Activated T-helper 1 cell treated with Interleukin-2 at 50 U/mL for 16 hours (primary cell): ENCODE data around the gene AXL.

ENCODE experiments used
- DNase-seq: peaks from one replicate; pipeline ENCODE4 v3.0.0-alpha.2; 2020; ENCODE audit warnings: low read depth

Gene AXL

GRCh38 chr19:41235480-41235879, 16.5 kb downstream of the AXL start:
- no peak for DNase-seq

DNA sequence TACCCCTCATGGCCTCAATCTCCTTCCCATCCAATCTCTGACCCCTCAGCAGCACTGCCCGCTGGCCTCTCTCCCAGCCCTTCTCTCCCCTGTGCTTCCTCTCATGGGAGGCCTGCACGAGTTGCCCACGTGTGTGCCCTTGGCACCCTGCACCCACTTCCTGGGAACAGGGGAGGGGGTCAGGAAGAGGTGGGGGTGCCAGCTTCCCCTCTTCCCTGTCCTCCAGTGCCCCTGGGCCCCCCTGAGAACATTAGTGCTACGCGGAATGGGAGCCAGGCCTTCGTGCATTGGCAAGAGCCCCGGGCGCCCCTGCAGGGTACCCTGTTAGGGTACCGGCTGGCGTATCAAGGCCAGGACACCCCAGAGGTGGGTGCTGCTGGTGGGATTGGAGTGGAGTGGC, 19.2 kb downstream of the AXL start:
- DNase-seq, result no peak

- DNase-seq, result no peak
Observed at GRCh38 chr19:41239363-41239762, 20.3 kb downstream of the AXL start.

DNA sequence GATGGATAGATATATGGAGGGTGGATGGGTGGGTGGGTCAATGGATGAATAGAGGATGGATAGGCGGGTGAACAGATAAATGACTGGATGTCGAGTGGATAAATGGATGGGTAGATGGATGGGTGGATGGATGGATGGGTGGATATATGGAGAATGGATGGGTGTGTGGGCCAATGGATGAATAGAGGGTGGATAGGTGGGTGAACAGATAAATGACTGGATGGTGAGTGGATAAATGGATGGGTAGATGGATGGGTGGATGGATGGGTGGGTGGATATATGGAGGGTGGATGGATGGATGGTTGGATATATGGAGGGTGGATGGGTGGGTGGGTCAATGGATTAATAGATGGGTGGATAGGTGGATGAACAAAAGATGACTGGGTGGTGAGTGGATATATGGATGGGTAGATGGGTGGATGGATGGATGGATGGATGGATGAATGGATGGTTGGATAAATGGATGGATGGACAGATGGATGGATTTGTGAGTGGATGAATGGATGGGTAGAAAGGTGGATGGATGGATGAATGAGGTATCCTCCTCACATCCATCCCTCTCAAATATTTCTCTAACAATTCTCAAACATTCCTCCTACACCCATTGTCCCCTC, 21.0 kb downstream of the AXL start:
- DNase-seq, result no peak

- no peak for DNase-seq
Observed at GRCh38 chr19:41241859-41242258, 22.8 kb downstream of the AXL start.

GRCh38 chr19:41244117-41244516, 25.1 kb downstream of the AXL start:
- no peak for DNase-seq

- DNase-seq, result no peak
Observed at GRCh38 chr19:41245843-41246242, 26.8 kb downstream of the AXL start.

DNA sequence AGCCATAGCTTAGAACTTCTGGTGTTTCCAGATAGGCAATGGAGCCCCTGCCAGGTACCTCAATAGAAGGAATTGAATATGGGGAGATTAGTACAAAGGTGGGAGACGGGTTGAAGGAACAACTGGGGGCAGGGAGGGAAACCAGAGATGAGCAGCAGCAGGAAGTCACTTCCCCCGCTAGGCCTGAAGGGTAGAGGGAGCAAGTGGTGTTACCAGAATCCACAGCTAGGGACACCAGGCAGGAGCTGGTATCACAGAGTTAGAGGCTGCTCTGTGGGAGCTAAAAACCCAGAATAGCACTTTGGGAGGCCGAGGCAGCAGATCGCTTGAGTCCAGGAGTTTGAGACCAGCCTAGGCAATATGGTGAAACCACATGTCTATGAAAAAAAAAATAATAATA, 29.9 kb downstream of the AXL start:
- DNase-seq, result no peak

DNA sequence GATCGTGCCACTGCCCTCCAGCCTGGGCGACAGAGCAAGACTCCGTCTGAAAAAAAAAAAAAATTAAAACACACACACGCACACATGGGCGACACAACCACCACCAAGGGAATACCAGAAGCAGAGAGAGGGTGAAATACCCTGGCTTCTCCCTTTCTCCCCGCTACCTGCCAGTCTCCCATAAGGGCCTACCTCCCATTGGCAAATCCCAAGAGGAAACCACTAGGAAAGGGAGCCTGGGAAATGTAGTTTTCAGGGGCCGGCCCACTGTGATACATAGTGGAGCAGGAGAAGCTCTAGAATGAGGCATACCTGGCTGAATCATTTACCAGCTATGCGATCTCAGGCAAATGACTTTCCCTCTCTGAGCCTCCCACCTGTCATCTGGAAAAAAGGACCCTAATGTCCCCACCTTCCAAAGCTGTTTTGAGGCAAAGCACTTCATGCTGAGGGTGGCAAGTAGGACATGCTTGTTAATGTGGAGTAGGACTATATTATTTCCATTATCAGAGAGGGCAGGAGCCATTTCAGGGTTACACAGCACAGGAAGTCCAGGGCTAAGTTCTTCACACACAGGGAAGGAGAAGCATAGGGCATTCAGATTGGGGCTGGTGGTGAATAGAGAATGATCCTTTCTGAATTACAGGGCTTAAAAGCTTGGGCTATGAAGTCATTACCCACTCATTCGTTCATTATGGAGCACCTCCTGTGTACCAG, 30.8 kb downstream of the AXL start:
- no peak for DNase-seq

- DNase-seq, result no peak
Observed at GRCh38 chr19:41253660-41254059, 34.6 kb downstream of the AXL start.

GRCh38 chr19:41255171-41255570, 36.1 kb downstream of the AXL start:
- no peak for DNase-seq

DNA sequence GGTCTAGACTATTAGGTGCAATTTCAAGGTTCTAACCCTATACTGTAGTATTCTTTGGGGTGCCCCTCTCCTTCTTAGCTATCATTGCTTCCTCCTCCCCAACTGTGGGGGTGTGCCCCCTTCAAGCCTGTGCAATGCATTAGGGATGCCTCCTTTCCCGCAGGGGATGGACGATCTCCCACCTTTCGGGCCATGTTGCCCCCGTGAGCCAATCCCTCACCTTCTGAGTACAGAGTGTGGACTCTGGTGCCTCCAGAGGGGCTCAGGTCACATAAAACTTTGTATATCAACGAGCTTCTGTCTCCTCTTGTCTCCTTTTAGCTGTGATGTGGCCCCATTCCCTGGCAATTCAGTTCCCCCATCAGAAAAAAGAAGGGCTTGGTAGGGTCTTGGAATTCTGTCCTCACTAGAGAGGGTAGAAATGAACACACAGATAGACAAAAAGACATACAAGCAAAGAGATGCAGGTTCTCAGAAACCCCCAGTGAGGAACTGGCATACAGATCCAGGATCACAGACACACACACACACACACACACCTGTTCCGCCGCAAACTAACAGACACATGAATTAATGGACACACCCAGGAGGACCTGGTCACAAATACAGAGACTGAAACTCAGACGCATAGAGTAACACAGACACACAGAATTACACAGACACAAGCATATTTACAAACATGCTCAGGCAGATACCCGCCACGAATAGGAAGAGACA, 42.6 kb downstream of the AXL start:
- DNase-seq, result no peak

DNA sequence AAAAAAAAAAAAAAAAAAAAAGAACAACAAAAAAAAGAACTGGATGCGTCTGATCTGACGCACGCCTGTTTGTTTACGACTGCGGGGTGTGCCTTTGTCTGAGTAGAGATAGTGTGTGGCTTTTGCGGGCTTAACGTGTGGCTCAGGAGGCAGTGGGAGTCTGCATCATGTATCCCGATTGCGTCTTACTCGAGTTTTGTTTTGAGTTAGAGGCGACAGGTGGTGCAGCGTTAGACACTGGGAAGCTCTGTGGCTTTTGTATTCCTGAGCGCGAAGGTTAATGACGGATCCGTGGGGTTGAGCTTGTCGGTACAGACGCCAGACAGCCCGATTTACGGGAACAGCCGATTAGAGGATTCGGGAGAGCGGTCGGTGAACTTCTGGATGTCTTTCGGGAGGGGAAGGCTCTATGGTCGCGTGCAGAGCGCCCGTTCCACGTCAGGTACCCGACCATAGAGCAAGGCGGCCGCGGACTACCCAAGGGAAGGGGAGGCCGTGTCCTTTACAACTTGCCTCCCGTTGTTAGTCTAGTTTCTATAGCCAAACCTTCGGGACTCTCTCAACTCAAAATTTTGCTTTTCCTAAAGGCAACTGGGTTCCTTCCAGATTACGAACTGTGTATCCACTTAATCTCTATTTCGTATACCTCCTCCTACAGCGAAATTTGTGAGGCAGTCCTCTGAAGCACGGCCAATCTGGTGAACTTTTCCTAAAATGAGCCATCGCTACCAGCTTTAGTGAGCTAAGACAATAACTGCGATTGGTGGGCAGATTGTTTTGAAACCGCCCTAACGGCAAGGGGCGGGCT, 44.2 kb downstream of the AXL start:
- DNase-seq, result peak; percentile 70

DNA sequence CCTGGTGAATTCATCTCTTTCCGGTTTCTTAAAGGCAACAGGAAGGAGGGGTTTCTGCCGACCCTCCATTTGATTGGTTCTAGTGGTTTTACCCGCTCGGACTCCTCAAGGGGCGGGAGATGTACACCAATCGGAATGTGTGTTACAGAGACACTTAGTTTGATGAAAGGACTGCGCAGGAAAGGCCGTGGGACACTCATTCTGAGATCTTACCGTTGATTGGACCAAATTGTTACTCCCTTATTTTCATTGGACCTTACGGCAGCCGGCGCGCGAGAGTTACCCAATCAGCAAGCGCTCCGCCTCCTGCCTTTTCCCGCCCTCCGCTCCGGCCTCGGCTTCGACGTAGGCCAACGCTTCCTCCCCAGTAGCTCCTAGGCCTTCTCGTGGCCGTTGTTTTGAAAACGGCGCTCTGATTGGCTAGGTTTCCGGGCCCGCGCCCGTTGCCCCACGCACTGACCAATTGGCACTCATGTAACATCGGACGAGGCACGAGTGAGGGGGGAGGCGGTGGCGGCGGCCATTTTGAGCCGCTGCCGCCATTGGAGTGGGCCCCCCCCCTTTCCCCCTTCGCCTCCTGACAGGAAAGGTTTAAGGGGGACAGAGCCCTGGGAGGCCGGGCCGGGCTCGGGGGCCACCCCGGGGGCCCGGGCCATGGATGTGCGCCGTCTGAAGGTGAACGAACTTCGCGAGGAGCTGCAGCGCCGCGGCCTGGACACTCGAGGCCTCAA, 45.0 kb downstream of the AXL start, which contains the start of gene HNRNPUL1:
TSS of gene HNRNPUL1 (plus strand) at position 523 of the 731 bp plus-strand sequence. CDS start at position 655, 132 bp downstream.
- DNase-seq, result peak; percentile 98

DNA sequence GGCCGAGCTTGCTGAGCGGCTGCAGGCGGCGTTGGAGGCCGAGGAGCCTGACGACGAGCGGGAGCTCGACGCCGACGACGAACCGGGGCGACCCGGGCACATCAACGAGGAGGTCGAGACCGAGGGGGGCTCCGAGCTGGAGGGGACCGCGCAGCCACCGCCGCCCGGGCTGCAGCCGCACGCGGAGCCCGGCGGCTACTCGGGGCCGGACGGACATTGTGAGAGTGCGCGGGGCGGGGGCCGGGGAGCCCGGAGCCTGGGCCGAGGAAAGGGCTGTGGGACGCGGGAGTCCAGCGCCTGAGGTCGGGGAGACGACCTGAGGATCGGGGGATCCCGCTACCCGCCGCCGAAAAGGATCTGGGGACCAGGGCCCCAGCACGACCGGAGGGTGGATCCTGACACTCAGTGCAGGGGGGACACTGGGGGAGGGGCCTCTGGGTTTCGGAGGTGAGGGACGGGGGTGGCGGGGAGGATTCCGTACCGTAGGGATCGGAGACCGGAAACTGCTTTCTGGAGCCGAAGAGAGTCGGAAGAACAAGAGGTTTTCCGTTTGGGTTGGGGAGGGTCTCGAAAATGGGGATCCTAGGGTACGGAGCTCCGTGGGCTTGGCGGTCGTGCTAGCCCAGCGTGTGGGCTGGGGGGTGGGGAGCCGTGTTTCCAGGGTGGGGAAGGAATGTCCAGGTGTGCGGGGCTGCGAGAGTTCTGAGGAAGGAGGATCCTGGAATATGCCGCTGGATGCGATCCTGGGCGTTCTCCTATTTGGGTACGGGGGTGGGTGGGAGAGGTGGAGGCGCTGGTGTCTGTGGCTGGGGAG, 45.8 kb downstream of the AXL start:
- DNase-seq, result peak; percentile 27

DNA sequence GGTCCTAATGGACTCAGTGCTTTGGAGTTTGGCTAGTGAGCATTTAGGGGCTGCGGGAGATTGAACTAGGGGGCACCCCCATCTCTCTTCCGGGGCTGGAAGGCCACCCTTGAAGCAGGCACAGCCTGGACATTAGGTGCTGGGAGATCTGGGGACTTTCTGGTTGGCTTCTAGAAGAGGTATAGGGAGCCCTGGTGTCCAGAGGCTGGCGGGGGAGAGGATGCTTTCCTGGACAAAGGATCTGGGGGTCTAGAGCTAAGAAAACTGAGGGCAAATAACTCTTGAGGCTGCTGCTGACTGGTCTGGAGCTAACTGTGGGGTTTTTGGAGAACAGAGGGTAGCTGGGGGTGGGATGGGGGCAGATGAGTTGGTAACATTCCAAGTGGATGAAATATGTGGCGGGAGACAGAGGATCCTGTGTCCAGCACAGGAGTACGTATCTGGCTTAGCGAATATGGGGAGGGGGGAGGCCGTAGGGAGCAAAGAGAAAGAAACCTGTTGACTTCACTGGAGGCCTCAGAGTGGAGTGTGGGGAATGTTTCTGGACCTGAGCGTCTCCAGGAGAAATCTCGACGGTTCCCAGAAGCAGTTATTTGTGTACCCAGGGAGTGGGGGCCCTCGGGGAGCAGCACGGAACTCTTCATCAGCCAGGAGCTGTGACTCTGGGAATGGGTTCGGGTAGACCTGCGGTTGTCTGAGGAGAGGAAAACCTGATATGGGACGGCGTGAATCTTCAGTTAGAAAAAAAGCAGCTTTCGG, 46.6 kb downstream of the AXL start:
- DNase-seq, result no peak

- DNase-seq, result no peak
Observed at GRCh38 chr19:41269055-41269454, 50.0 kb downstream of the AXL start.

DNA sequence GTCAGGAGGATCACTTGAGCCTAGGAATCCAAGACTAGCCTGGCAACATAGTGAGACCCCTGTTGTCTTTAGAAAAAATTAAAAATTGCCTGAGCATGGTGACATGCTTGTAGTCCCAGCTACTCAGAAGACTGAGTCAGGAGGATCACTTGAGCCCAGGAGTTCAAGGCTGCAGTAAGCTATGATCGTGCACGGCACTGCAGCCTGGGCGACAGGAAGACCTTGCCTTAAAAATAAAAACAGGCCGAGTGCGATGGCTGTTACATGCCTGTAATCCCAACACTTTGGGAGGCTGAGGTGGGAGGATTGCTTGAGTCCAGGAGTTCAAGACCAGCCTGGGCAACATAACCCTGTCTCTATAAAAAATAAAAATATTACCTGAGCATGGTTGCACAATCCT, 50.5 kb downstream of the AXL start:
- no peak for DNase-seq

GRCh38 chr19:41273076-41273475, 54.1 kb downstream of the AXL start:
- DNase-seq, result no peak

GRCh38 chr19:41274802-41275201, 55.8 kb downstream of the AXL start:
- no peak for DNase-seq
